Activated CD8-positive, alpha-beta memory T cell treated with anti-CD3 and anti-CD28 coated beads, Interleukin-2, amount 50 U/mL, for 1 hour (primary cell): ENCODE measurements around the gene CIRBP.

ENCODE experiments used
- DNase-seq: peaks from one replicate; pipeline ENCODE4 v3.0.0-alpha.2; 2020; ENCODE audit errors: extremely low read depth

Gene CIRBP

DNA sequence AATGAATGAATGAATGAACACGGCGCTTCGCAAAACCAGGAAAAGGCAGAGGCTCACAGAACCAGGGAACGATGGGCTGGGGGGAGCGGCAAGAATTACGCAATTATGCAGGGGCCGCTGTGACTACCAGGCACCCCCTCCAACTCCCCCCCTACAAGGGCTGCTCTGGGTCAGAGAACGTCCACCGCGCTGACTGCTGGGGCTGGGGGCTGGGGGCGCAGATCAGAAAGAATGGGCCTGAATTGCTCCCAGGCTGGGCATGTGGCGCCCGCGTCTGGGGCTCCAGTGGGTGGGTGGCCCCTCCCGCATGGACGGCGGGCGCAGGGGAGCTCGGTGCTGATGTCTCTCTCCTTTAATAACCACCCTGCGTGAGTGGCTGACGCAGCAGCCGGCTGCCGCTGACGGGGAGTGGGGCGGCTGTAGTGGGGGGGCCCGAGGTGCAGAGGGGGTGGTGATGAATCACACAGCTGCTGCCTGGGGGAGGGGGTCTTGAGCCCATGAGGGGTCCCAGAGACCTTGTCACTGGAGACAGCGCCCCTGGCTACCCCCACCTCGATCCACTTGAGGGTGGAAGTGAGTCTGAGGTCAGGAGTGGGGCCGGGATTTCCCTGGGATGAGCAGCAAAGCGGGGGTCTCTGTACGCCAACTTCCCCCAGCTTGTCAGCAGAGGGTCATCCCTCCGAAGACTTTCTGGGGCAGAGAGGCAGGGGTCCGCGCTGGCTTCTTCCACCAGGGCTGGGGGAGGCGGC is 1.5 kb upstream of the CIRBP start:
- DNase-seq: no peak

- no peak for DNase-seq
These were observed 687 bp upstream of the CIRBP start for GRCh38 chr19:1268226-1269064.

GRCh38 chr19:1269478-1270212 is 513 bp downstream of the CIRBP start:
- no peak for DNase-seq

- no peak for DNase-seq
These were observed 1.2 kb downstream of the CIRBP start for GRCh38 chr19:1270213-1270853.

GRCh38 chr19:1270854-1271527 is 1.9 kb downstream of the CIRBP start:
- DNase-seq: no peak

DNA sequence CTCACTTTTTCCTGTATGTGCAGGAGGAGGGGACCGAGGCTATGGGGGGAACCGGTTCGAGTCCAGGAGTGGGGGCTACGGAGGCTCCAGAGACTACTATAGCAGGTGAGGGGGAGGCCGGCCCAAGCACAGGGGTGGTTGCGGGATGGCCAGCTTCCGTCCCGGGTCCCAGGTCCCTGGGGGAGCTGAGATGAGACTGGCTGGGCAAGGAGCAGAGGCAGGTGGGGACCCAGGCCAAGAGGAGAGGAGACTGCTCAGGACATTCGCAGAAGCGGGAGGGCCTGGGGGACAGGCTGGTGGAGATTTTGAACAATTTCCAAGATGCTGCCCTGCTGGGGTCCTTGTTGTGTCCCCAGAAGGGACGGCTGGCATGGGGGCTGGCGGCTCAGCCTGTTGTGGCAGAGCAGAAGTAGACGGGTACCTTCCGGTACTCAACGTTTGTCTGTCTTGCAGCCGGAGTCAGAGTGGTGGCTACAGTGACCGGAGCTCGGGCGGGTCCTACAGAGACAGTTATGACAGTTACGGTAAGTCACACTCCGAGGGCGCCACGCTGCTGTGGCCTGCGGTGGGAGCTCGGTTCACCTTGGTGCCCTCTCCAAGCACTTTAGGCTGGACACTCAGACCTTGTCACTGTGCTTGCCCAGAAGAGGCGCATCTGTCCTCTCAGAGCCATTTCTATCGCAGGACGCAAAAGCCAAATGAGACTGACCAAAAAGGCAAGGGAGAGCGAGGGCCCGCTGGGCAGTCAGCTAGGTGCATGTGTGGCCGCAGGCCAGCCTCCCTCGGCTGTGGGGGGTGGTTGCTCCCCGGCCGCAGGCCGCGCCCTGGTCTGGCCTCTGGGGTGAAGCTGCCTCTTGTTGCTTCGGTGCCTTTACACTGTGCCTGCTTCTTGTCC is 2.6 kb downstream of the CIRBP start:
- DNase-seq: no peak

DNA sequence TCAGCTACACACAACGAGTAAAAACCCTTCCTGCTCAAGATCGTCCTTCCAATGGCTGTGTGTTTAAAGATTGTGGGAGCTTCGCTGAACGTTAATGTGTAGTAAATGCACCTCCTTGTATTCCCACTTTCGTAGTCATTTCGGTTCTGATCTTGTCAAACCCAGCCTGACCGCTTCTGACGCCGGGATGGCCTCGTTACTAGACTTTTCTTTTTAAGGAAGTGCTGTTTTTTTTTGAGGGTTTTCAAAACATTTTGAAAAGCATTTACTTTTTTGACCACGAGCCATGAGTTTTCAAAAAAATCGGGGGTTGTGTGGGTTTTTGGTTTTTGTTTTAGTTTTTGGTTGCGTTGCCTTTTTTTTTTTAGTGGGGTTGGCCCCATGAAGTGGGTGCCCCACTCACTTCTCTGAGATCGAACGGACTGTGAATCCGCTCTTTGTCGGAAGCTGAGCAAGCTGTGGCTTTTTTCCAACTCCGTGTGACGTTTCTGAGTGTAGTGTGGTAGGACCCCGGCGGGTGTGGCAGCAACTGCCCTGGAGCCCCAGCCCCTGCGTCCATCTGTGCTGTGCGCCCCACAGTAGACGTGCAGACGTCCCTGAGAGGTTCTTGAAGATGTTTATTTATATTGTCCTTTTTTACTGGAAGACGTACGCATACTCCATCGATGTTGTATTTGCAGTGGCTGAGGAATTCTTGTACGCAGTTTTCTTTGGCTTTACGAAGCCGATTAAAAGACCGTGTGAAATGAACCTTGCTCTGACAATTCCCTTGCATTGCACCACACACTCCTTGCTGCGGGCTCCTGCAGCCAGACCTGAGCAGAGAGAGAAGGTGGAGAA is 3.5 kb downstream of the CIRBP start:
- no peak for DNase-seq

DNA sequence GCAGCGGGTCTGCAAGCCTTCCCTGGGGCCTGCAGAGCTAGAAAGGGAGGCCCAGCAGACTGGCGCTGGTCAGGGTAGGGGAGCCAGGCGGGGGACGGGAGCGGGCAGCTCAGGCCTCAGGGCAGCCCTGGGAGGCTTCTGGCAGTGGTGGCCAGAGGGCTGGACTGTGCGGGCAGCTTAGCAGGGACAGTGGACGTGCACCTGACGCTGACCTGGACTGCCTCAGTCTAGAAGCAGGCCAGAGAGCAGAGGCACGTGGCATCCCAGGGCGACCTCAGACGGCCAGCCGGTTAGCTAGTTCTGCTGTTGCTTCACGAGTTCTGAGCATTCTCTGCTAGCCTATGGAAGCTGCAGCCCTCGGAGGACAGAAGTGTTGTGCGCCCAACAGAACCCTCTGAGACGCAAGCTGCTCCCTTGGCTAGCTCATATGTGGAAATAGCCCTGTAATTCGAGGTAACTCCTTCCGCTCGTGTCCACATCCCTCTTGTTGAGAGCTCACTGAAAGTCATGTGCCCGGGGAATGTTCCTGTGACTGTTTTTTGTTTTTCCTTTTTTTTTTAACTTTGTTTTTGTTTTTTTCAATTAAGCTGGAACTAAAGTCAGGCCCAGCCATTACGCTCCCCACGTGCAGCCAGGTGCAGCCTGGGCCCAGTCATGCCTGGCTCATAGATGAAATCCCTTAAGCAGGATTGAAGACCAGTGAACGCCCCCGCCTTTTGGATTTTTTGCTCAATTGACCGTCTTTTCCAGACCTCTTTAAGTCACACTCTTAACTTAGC is 4.3 kb downstream of the CIRBP start:
- no peak for DNase-seq

- DNase-seq: no peak
These were observed 5.1 kb downstream of the CIRBP start for GRCh38 chr19:1274081-1274851.

DNA sequence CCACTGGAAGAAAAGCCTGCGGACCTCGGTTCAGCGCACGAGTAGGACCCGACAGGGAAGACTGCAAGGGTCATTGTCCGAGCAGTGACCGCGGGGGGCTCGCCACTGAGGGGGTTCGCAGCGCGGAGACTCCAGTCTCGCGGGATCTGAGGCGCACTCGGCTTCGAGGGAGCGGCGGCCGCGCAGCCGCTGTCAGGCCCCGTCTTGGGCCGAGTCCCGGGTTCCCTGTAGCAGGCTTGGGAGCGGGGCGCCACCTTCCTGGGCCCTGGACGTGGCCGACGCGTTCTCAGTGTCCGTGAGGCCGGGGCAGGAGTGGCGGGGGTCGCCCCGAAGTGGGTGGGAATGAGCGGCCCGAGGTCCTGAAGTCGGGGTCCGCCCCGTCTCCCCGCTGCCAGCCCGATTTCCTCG is 5.7 kb downstream of the CIRBP start:
- no peak for DNase-seq

DNA sequence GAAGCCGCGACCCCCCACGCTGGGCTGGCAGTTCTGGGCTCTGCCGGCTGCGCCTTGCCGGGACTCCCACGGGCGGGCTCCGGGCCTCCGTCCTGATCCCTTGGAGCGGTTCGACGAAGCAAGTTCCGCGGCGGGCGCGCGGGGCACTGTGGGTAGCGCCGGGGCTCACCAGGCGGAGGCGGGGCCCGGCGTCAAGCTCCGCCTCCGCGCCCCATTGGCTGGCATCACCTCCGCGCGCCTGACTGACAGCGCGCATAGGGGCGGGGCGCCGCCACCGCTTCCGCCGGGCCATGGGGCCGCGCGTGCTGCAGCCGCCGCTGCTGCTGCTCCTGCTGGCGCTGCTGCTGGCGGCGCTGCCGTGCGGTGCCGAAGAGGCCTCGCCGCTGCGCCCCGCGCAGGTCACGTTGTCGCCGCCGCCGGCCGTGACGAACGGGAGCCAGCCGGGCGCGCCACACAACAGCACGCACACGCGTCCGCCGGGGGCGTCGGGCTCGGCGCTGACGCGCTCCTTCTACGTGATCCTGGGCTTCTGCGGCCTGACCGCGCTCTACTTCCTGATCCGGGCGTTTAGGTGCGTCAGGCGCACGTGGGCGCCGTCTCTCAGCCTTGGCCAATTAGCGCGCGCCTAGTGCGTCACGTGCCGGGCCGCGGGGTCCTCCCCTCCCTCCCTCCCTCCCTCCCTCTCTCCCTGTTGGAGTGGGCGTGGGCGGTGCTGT is 6.3 kb downstream of the CIRBP start, which contains the start of gene FAM174C:
FAM174C (plus strand) TSS at position 271 of the 716 bp plus-strand sequence; CDS start at position 291, 20 bp downstream.
- peak; percentile 86 for DNase-seq

DNA sequence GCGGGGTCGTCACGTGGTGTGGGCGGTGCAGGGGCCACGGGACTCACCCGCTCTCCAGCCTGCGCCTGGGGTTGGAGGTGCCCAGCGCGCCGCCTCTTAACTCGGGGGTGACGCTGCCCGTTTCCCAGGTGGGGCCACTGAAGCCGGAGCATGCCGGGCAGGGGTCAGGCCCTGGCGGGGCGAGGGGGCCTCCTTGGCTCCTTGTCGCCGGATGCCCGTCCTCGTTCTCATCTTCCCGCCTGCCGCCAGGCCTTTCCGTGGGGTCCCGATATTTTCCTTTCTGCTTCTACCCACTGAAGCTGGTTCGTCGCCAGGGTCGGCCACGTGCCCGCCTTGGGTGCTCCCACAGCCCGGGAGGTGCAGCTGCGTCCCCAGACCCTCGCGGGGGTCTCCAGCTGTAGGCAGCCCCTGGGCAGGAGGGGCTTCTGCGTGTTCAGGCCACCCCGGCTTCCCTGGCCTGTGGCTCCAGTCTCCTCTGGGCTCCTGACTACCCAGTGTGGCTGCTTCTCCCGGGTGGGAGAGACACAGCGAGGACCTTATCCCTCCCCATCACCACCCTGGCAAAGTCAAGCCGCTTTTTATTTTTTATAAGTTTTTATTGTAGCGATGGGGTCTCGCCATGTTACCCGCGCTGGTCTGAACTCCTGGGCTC is 7.0 kb downstream of the CIRBP start:
- no peak for DNase-seq

DNA sequence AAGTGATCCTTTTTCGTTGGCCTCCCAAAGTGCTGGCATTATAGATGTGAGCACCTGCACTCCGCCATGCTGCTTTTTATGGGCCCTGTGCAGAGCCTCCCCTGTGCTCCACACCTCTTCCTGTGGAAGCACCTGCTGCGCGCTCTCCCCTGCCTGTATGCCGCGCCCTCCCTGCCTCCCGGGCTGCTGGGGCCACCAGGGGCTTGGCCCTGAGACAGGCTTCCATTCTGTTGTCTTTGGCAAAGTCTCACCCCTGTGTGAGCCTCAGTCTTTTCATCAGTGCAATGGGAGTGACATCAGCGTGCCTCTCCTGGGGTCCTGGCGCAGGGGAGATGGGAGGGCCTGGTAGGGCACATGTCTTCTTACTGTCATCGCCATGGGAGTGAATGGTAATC is 7.5 kb downstream of the CIRBP start:
- no peak for DNase-seq

GRCh38 chr19:1277061-1277460 is 7.9 kb downstream of the CIRBP start:
- DNase-seq: no peak

DNA sequence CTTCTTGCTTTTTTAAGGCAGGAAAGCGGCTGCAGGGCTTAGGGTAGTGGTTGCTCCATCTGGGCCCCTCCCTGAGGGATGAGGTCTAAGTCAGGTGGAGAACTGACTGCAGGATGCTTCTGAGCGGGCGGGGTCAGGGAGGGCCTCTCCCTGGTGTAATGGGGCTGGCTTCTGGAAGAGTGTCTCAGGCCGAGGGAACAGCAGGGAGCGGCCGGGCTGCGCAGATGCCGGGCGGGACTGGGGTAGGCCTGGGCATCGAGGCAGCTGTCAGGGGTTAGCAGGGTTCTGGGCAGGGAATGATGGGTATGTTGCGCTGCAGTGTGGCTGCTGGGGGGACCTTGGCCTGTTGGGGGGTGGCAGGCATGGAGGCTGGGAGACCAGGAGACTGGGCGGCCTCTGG is 8.9 kb downstream of the CIRBP start:
- no peak for DNase-seq
